Upper lobe of left lung (tissue), 6 donors: ENCODE results near the gene SCIMP. TPM values are rescaled to one million over a fixed set of nuclear protein-coding genes. Genes with fewer than 3 reads are reported as not detected.

ENCODE experiments used
- ATAC-seq, 2 donors: fragments of 200-7000 bp; cut with Tn5 transposase; one replicate each; pipeline ENCODE4 v1.9.1; 2022; ENCODE audit warnings: mild to moderate bottlenecking in 2 of 2, moderate library complexity in 2 of 2; ENCODE audit not compliant: low FRiP score in 2 of 2
- DNase-seq, 2 donors: peaks; one replicate each; pipeline ENCODE4 v3.0.0-alpha.2; 2019 to 2020
- H3K27ac ChIP-seq, 4 donors: fragments of 200-600 bp; sonication (generic); one replicate each; pipeline ENCODE4 v1.5.1; 2016 to 2019
- H3K27me3 ChIP-seq, 4 donors: fragments of 200-600 bp; sonication (generic); one replicate each; pipeline ENCODE4 v1.5.1; 2017 to 2019
- H3K36me3 ChIP-seq, 4 donors: fragments of 200-600 bp; sonication (generic); one replicate each; pipeline ENCODE4 v1.5.1; 2016 to 2019
- H3K4me1 ChIP-seq, 4 donors: fragments of 200-600 bp; sonication (generic); one replicate each; pipeline ENCODE4 v1.5.1; 2018 to 2019
- H3K4me3 ChIP-seq, 4 donors: fragments of 200-600 bp; sonication (generic); one replicate each; pipeline ENCODE4 v1.5.1; 2017 to 2019; ENCODE audit warnings: mild to moderate bottlenecking in 2 of 4, moderate library complexity in 1 of 4
- H3K9me3 ChIP-seq, 4 donors: fragments of 200-600 bp; sonication (generic); one replicate each; pipeline ENCODE4 v1.5.1; 2018 to 2019
- CTCF ChIP-seq, 6 experiments: fragments of 450-650 bp in 4 of 6; fragments of 200-600 bp in 2 of 6; sonication (generic) in 2 of 6; IDR thresholded peaks; one replicate each; pipeline ENCODE4 v1.5.1; 2016 to 2019; ENCODE audit warnings: antibody characterized with exemption in 6 of 6
- EP300 ChIP-seq, 4 donors: sonication (generic); formaldehyde crosslinking; IDR thresholded peaks; one replicate each; pipeline ENCODE4 v1.5.1; 2017; ENCODE audit warnings: antibody characterized with exemption in 4 of 4, control low read depth in 2 of 4
- POLR2A ChIP-seq, 4 donors: fragments of 450-650 bp; IDR thresholded peaks; one replicate each; pipeline ENCODE4 v1.5.1; 2016 to 2017; ENCODE audit warnings: antibody characterized with exemption in 4 of 4, mild to moderate bottlenecking in 2 of 4
- POLR2AphosphoS5 ChIP-seq, 2 donors: sonication (generic); formaldehyde crosslinking; IDR thresholded peaks; one replicate each; pipeline ENCODE4 v1.5.1; 2017; ENCODE audit warnings: antibody characterized with exemption in 2 of 2
- WGBS, 2 donors: methylation state at CpG; one replicate each; pipeline ENCODE4 v1.1.5; 2017 to 2018; 5-methylcytosine and 5-hydroxymethylcytosine counted together
- total RNA-seq, 6 donors: library from RNA; depleted of rRNA in 4 of 6; stranded (reverse); fragments of >200 nt in 4 of 6; gene quantifications; one replicate each; pipeline versions ENCODE4 v1.1.0 to v1.2.1, GENCODE V29; 2016 to 2021
- donor health status: DM: no; HTN: no; CAD: no; lungs with moderate emphysema.
- donor health status: DM: no; HTN: yes; CAD: no; lungs with severe emphysema.

SCIMP gene
- total RNA-seq, 6 donors from 2014 or later = 6.3 to 30.6 (median 10.7) TPM

- DNase-seq (no peak), ATAC-seq (peak in 1 of 2 donors; percentile 63)
- Histone ChIP-seq H3K4me3 (no peak overlapping the region), H3K4me1 (peaks cover 0 to 16% (median 0%) of the 10 kb centered on the region in 4 donors), H3K27me3 (no peaks in the 10 kb centered on the region), H3K27ac (peak overlapping the region in 2 of 4 donors; percentile 40 to 61), H3K36me3 (peaks cover 2 to 19% (median 8%) of the 10 kb centered on the region in 4 donors), H3K9me3 (no peaks in the 10 kb centered on the region)
- WGBS, 2 donors = 89 to 90% methylated on average over 7 of the region's 7 CpGs
- TF ChIP-seq EP300 (IDR thresholded peaks at IDR 0.05) (no peak), POLR2AphosphoS5 (IDR thresholded peaks at IDR 0.05) (no peak), POLR2A (IDR thresholded peaks at IDR 0.05) (no peak), CTCF (IDR thresholded peaks at IDR 0.05) (no peak)
Observed at GRCh38 chr17:5211458-5211857, 23.2 kb downstream of the SCIMP start.

- H3K4me1 ChIP-seq = peaks cover 0 to 16% (median 0%) of the 10 kb centered on the region in 4 donors
- no peak overlapping the region for H3K4me3 ChIP-seq
- peak overlapping the region in 3 of 4 donors; percentile 30 to 61 (median 40) for H3K27ac ChIP-seq
- TF ChIP-seq EP300 (IDR thresholded peaks at IDR 0.05) (no peak), POLR2AphosphoS5 (IDR thresholded peaks at IDR 0.05) (no peak), CTCF (IDR thresholded peaks at IDR 0.05) (no peak), POLR2A (IDR thresholded peaks at IDR 0.05) (no peak)
- H3K9me3 ChIP-seq = no peaks in the 10 kb centered on the region
- H3K36me3 ChIP-seq = peaks cover 2 to 16% (median 8%) of the 10 kb centered on the region in 4 donors
- H3K27me3 ChIP-seq = no peaks in the 10 kb centered on the region
- DNase-seq (no peak), ATAC-seq (no peak)
- WGBS, 2 donors = 78 to 87% methylated on average over 8 of the region's 8 CpGs
Observed at GRCh38 chr17:5210614-5211252, 23.9 kb downstream of the SCIMP start.

- TF ChIP-seq POLR2A (IDR thresholded peaks at IDR 0.05) (no peak), CTCF (IDR thresholded peaks at IDR 0.05) (no peak), POLR2AphosphoS5 (IDR thresholded peaks at IDR 0.05) (no peak), EP300 (IDR thresholded peaks at IDR 0.05) (no peak)
- WGBS, 2 donors = 94 to 96% methylated on average over 5 of the region's 5 CpGs
- no peak overlapping the region for H3K4me3 ChIP-seq
- H3K4me1 ChIP-seq = peaks cover 0 to 16% (median 0%) of the 10 kb centered on the region in 4 donors
- H3K27me3 ChIP-seq = no peaks in the 10 kb centered on the region
- no peak overlapping the region for H3K27ac ChIP-seq
- no peaks in the 10 kb centered on the region for H3K9me3 ChIP-seq
- DNase-seq = no peak
- ATAC-seq = no peak
- peaks cover 0 to 10% (median 5%) of the 10 kb centered on the region in 4 donors for H3K36me3 ChIP-seq
Observed at GRCh38 chr17:5210091-5210490, 24.6 kb downstream of the SCIMP start.

GRCh38 chr17:5209396-5209795 is 25.3 kb downstream of the SCIMP start:
- no peak overlapping the region for H3K4me3 ChIP-seq
- no peaks in the 10 kb centered on the region for H3K27me3 ChIP-seq
- ATAC-seq (no peak), DNase-seq (no peak)
- no peak overlapping the region for H3K27ac ChIP-seq
- TF ChIP-seq CTCF (IDR thresholded peaks at IDR 0.05) (no peak), EP300 (IDR thresholded peaks at IDR 0.05) (no peak), POLR2AphosphoS5 (IDR thresholded peaks at IDR 0.05) (no peak), POLR2A (IDR thresholded peaks at IDR 0.05) (no peak)
- H3K36me3 ChIP-seq = peaks cover 0 to 9% (median 4%) of the 10 kb centered on the region in 4 donors
- H3K9me3 ChIP-seq = no peaks in the 10 kb centered on the region
- peaks cover 0 to 16% (median 0%) of the 10 kb centered on the region in 4 donors for H3K4me1 ChIP-seq
- WGBS, 2 donors = 92 to 97% methylated on average over 3 of the region's 3 CpGs

- TF ChIP-seq POLR2A (IDR thresholded peaks at IDR 0.05) (no peak), POLR2AphosphoS5 (IDR thresholded peaks at IDR 0.05) (no peak), EP300 (IDR thresholded peaks at IDR 0.05) (no peak), CTCF (IDR thresholded peaks at IDR 0.05) (no peak)
- H3K9me3 ChIP-seq = no peaks in the 10 kb centered on the region
- no peak overlapping the region for H3K4me3 ChIP-seq
- no peak for DNase-seq
- H3K36me3 ChIP-seq = no peaks in the 10 kb centered on the region
- ATAC-seq = no peak
- no peaks in the 10 kb centered on the region for H3K27me3 ChIP-seq
- no peak overlapping the region for H3K27ac ChIP-seq
- WGBS, 2 donors = 88 to 94% methylated on average over 1 of the region's 1 CpG
- H3K4me1 ChIP-seq = peaks cover 0 to 5% (median 0%) of the 10 kb centered on the region in 4 donors
Observed at GRCh38 chr17:5203908-5204294, 30.8 kb downstream of the SCIMP start.
